ENCODE measurements around the gene PRRT2. TPM values are rescaled to one million over a fixed set of nuclear protein-coding genes. Genes with fewer than 3 reads are reported as not detected.
"Not testable (repeated sequence)": the region's sequence is repeated elsewhere in the genome, so short reads cannot be mapped to it uniquely, and the experiment has no call there.

PRRT2 gene
- total RNA-seq, 1 donor: 1.4 TPM

- Histone ChIP-seq H3K36me3 (ENCODE audit: insufficient read depth, low read length) (no peaks in the 10 kb centered on the region), H3K4me1 (ENCODE audit: insufficient read depth, low read length) (no peaks in the 10 kb centered on the region), H3K27me3 (ENCODE audit: insufficient read depth, low read length) (peaks cover 4% of the 10 kb centered on the region), H3K4me3 (ENCODE audit: insufficient read depth, low read length) (no peak overlapping the region), H3K27ac (ENCODE audit: low read depth, low read length) (no peak overlapping the region), H3K79me2 (ENCODE audit: insufficient read depth, low read length) (no peaks in the 10 kb centered on the region), H2AFZ (ENCODE audit: low read length) (no peak overlapping the region), H3K4me2 (ENCODE audit: insufficient read depth, low read length) (no peak overlapping the region), H4K20me1 (ENCODE audit: insufficient read depth, low read length) (no peaks in the 10 kb centered on the region), H3K9me3 (ENCODE audit: low read depth, low read length) (no peaks in the 10 kb centered on the region)
- DNase-seq (ENCODE audit: insufficient read length, low spot score, missing footprints): no peak
- TF ChIP-seq CTCF (IDR thresholded peaks at IDR 0.05; ENCODE audit: extremely low read depth, low read depth, low read length): no peak
These were observed 44.9 kb upstream of the PRRT2 start for GRCh38 chr16:29767062-29767461.

- Histone ChIP-seq H3K79me2 (ENCODE audit: insufficient read depth, low read length) (no peaks in the 10 kb centered on the region), H2AFZ (ENCODE audit: low read length) (no peak overlapping the region), H3K27me3 (ENCODE audit: insufficient read depth, low read length) (peaks cover 4% of the 10 kb centered on the region), H3K9me3 (ENCODE audit: low read depth, low read length) (no peaks in the 10 kb centered on the region), H3K36me3 (ENCODE audit: insufficient read depth, low read length) (no peaks in the 10 kb centered on the region), H3K27ac (ENCODE audit: low read depth, low read length) (no peak overlapping the region), H4K20me1 (ENCODE audit: insufficient read depth, low read length) (no peaks in the 10 kb centered on the region), H3K4me3 (ENCODE audit: insufficient read depth, low read length) (no peak overlapping the region), H3K4me1 (ENCODE audit: insufficient read depth, low read length) (no peaks in the 10 kb centered on the region), H3K4me2 (ENCODE audit: insufficient read depth, low read length) (no peak overlapping the region)
- no peak for TF ChIP-seq CTCF (IDR thresholded peaks at IDR 0.05; ENCODE audit: extremely low read depth, low read depth, low read length)
- no peak for DNase-seq (ENCODE audit: insufficient read length, low spot score, missing footprints)
These were observed 42.5 kb upstream of the PRRT2 start for GRCh38 chr16:29769507-29769906.

- Histone ChIP-seq H3K9me3 (ENCODE audit: low read depth, low read length) (no peaks in the 10 kb centered on the region), H3K27ac (ENCODE audit: low read depth, low read length) (no peak overlapping the region), H3K4me1 (ENCODE audit: insufficient read depth, low read length) (no peaks in the 10 kb centered on the region), H4K20me1 (ENCODE audit: insufficient read depth, low read length) (no peaks in the 10 kb centered on the region), H3K4me3 (ENCODE audit: insufficient read depth, low read length) (no peak overlapping the region), H3K27me3 (ENCODE audit: insufficient read depth, low read length) (peaks cover 4% of the 10 kb centered on the region), H3K4me2 (ENCODE audit: insufficient read depth, low read length) (no peak overlapping the region), H2AFZ (ENCODE audit: low read length) (no peak overlapping the region), H3K79me2 (ENCODE audit: insufficient read depth, low read length) (no peaks in the 10 kb centered on the region), H3K36me3 (ENCODE audit: insufficient read depth, low read length) (no peaks in the 10 kb centered on the region)
- DNase-seq (ENCODE audit: insufficient read length, low spot score, missing footprints): no peak
- no peak for TF ChIP-seq CTCF (IDR thresholded peaks at IDR 0.05; ENCODE audit: extremely low read depth, low read depth, low read length)
These were observed 41.6 kb upstream of the PRRT2 start for GRCh38 chr16:29770250-29770929.

GRCh38 chr16:29772330-29772729 lies 39.7 kb upstream of the PRRT2 start:
- H3K27ac ChIP-seq (ENCODE audit: low read depth, low read length); H2AFZ ChIP-seq (ENCODE audit: low read length); H3K9me3 ChIP-seq (ENCODE audit: low read depth, low read length); H3K79me2 ChIP-seq (ENCODE audit: insufficient read depth, low read length); H4K20me1 ChIP-seq (ENCODE audit: insufficient read depth, low read length); H3K4me2 ChIP-seq (ENCODE audit: insufficient read depth, low read length); H3K36me3 ChIP-seq (ENCODE audit: insufficient read depth, low read length); H3K4me1 ChIP-seq (ENCODE audit: insufficient read depth, low read length); H3K27me3 ChIP-seq (ENCODE audit: insufficient read depth, low read length); H3K4me3 ChIP-seq (ENCODE audit: insufficient read depth, low read length): not testable (repeated sequence)
- DNase-seq (ENCODE audit: insufficient read length, low spot score, missing footprints): peak; percentile 29
